ENCODE measurements around the gene SLC27A4. TPM values are rescaled to one million over a fixed set of nuclear protein-coding genes. Genes with fewer than 3 reads are reported as not detected.
A peak's percentile ranks its signal among the peaks of the same experiment; 100 is the strongest.

The SLC27A4 gene
- total and polyA plus RNA-seq, 2 of the 13 experiments (the other 11 are each of a cell fraction or from before 2014, with no cell fraction given), result 10.6 to 18.8 TPM

DNA sequence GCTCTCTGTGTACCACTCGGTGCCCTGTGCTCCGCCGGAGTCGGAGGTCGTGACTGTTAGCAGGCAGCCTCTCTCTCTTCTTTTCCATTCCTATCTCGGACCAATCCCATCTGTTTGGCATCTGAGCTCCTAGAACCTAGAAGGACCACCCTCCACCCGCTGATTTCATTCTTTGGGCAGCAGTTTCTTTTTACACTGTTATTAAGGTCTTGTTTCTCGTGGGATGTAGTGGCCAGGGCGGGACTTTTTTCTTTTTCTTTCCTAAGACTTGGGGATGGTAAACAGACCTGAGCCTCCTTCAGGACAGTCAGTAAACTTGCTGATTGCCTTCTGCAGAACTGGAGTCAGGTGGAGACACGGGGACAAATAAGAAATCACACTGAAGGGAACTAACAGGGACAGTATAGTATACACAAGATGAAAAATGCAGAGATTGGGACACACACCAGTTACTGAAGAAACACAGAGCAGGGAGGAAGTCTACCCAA lies 31.3 kb downstream of the SLC27A4 start (continued):
- TF ChIP-seq HNRNPLL (IDR thresholded peaks at IDR 0.05; ENCODE audit: low read depth, low read length, poor library complexity, severe bottlenecking) (no peak), KMT2B (CRISPR knock-in tag; IDR thresholded peaks at IDR 0.05) (no peak), NKX3-1 (CRISPR knock-in tag; IDR thresholded peaks at IDR 0.05) (0 out of 2 replicates have a peak, but pooled peaks have one; percentile 40), SP4 (CRISPR knock-in tag; IDR thresholded peaks at IDR 0.05) (no peak), ZNF138 (CRISPR knock-in tag; IDR thresholded peaks at IDR 0.05; ENCODE audit: low read depth) (peak; percentile 32; the same call in 1 of the 2 replicates), TBL1XR1 (IDR thresholded peaks at IDR 0.05; ENCODE audit: borderline replicate concordance, low read length, partially characterized antibody) (no peak)
- TF ChIP-seq, protein P1, sequence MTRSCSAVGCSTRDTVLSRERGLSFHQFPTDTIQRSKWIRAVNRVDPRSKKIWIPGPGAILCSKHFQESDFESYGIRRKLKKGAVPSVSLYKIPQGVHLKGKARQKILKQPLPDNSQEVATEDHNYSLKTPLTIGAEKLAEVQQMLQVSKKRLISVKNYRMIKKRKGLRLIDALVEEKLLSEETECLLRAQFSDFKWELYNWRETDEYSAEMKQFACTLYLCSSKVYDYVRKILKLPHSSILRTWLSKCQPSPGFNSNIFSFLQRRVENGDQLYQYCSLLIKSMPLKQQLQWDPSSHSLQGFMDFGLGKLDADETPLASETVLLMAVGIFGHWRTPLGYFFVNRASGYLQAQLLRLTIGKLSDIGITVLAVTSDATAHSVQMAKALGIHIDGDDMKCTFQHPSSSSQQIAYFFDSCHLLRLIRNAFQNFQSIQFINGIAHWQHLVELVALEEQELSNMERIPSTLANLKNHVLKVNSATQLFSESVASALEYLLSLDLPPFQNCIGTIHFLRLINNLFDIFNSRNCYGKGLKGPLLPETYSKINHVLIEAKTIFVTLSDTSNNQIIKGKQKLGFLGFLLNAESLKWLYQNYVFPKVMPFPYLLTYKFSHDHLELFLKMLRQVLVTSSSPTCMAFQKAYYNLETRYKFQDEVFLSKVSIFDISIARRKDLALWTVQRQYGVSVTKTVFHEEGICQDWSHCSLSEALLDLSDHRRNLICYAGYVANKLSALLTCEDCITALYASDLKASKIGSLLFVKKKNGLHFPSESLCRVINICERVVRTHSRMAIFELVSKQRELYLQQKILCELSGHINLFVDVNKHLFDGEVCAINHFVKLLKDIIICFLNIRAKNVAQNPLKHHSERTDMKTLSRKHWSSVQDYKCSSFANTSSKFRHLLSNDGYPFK (CRISPR knock-in tag; IDR thresholded peaks at IDR 0.05; ENCODE audit: borderline replicate concordance), result 0 out of 2 replicates have a peak, but pooled peaks have one; percentile 3

DNA sequence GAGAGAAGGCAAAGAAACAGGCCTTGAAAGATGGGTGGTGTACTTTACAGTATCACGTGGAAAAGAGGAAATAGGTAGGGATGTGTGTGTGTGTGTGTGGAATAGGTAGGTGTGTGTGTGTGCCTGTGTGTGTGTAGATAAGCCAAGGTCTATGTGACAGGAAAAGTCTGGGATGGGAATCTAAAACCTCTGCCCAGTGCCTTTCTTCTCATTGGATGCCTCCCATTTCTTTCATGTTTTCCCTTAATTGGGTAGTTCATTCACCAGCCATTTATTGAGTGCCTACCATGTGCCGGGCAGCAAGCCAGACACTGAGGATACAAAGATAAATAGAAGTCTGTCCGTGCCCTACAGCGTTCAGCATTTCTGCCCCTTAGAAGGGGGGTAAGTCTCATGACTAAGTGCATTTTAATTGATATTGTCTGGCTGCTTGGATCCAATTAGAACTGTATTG lies 31.9 kb downstream of the SLC27A4 start:
- in situ Hi-C loops (cut with HindIII; ENCODE audit: extremely low pct_ligation_motif_present, low pct_unique_long_range_greater_than_20kb) (no loop called here), intact Hi-C loops (cut with micrococcal nuclease; ENCODE audit: unreplicated experiment) (no loop called here)
- H3K36me3 ChIP-seq (replicated peaks in 1 of 2; ENCODE audit: control insufficient read depth in 1 of 2, insufficient read depth in 2 of 2, low read length in 2 of 2), result peaks cover 1 to 13% of the 10 kb centered on the region in 2 experiments; a peak in 1 of 5 replicates
- peak overlapping the region; percentile 87 to 92 (median 92) for H3K4me3 ChIP-seq (replicated peaks in 1 of 3; ENCODE audit: insufficient read depth in 1 of 3, low read depth in 2 of 3, low read length in 3 of 3)
- H3K9me3 ChIP-seq (ENCODE audit: low read length), result no peaks in the 10 kb centered on the region
- ChIA-PET POLR2A (interaction anchor here (0.9 to 1.9 kb wide), 5 partner anchors 10 to 133 kb away, joined by 3 to 11 read pairs (median 5); partner anchors contain the start of genes GLE1, GOLGA2, SLC27A4 and SWI5), CTCF (ENCODE audit: low intra/inter-chr PET ratio, low total read pairs) (no interaction called here)
- FAIRE-seq, result peak; percentile 36
- peak overlapping the region; percentile 95 for H3K9ac ChIP-seq (ENCODE audit: insufficient read depth, low read depth, low read length)
- WGBS (ENCODE audit: low lambda C conversion rate), result 5% methylated on average over 4 of the region's 4 CpGs
- H3K27ac ChIP-seq (ENCODE audit: extremely low read length, insufficient read depth, low read length), result peak overlapping the region; percentile 63
- peaks cover 0 to 3% of the 10 kb centered on the region in 2 experiments; a peak in 1 of 5 replicates for H3K27me3 ChIP-seq (ENCODE audit: control insufficient read depth in 1 of 2, insufficient read depth in 2 of 2, low read length in 2 of 2)
- H3K4me2 ChIP-seq (ENCODE audit: low read depth, low read length), result peak overlapping the region; percentile 77
- H2AFZ ChIP-seq (ENCODE audit: low read length), result no peak overlapping the region
- peaks cover 41% of the 10 kb centered on the region for H3K79me2 ChIP-seq (ENCODE audit: insufficient read depth, low read length)
- no peak for DNase-seq (ENCODE audit: low spot score)
- H3K4me1 ChIP-seq (ENCODE audit: insufficient read depth, low read length), result peaks cover 15% of the 10 kb centered on the region
- no peaks in the 10 kb centered on the region for H4K20me1 ChIP-seq (ENCODE audit: insufficient read depth, low read length)
- no peak for ATAC-seq
- BruUV-seq (replicated peaks), result no TSS peak
- no peak for TF ChIP-seq ZNF558 (CRISPR knock-in tag; IDR thresholded peaks at IDR 0.05; ENCODE audit: borderline replicate concordance)
- no peak for TF ChIP-seq ZSCAN21 (CRISPR knock-in tag; IDR thresholded peaks at IDR 0.05; ENCODE audit: borderline replicate concordance)
- TF ChIP-seq FOXA1 (IDR thresholded peaks at IDR 0.05), result no peak
- TF ChIP-seq FOXA1 (CRISPR knock-in tag; IDR thresholded peaks at IDR 0.05), result no peak
- no peak for TF ChIP-seq BRCA1 (CRISPR knock-in tag; IDR thresholded peaks at IDR 0.05)
- no peak for TF ChIP-seq GABPB1 (CRISPR knock-in tag; IDR thresholded peaks at IDR 0.05)
- TF ChIP-seq ZNF496 (CRISPR knock-in tag; IDR thresholded peaks at IDR 0.05; ENCODE audit: insufficient replicate concordance), result no peak
- TF ChIP-seq SALL1 (CRISPR knock-in tag; IDR thresholded peaks at IDR 0.05), result no peak
- TF ChIP-seq SP2 (CRISPR knock-in tag; IDR thresholded peaks at IDR 0.05), result no peak
- no peak for TF ChIP-seq FOXP1 (IDR thresholded peaks at IDR 0.05)
- no peak for TF ChIP-seq FOXP1 (CRISPR knock-in tag; IDR thresholded peaks at IDR 0.05)
- TF ChIP-seq, protein P2, sequence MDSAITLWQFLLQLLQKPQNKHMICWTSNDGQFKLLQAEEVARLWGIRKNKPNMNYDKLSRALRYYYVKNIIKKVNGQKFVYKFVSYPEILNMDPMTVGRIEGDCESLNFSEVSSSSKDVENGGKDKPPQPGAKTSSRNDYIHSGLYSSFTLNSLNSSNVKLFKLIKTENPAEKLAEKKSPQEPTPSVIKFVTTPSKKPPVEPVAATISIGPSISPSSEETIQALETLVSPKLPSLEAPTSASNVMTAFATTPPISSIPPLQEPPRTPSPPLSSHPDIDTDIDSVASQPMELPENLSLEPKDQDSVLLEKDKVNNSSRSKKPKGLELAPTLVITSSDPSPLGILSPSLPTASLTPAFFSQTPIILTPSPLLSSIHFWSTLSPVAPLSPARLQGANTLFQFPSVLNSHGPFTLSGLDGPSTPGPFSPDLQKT (CRISPR knock-in tag; IDR thresholded peaks at IDR 0.05; ENCODE audit: borderline replicate concordance), result no peak
- no peak for TF ChIP-seq ZMYM2 (CRISPR knock-in tag; IDR thresholded peaks at IDR 0.05)
- TF ChIP-seq TEAD3 (CRISPR knock-in tag; optimal IDR thresholded peaks at IDR 0.05; ENCODE audit: borderline replicate concordance), result no peak
- no peak for TF ChIP-seq SALL2 (CRISPR knock-in tag; IDR thresholded peaks at IDR 0.05)
- no peak for TF ChIP-seq ZNF850 (CRISPR knock-in tag; conservative IDR thresholded peaks at IDR 0.05)
